Fibroblast of lung (primary cell): Measurements from ENCODE around the gene ZNF771. TPM values are rescaled to one million over a fixed set of nuclear protein-coding genes. Genes with fewer than 3 reads are reported as not detected.

Experiments
- DNase-seq, 2 donors: peaks; one replicate each; pipeline versions ENCODE4 v3.0.0 to v3.0.0-alpha.2; 2010; ENCODE audit warnings: low read depth in 2 of 2
- H2AFZ ChIP-seq: 2 replicates; pipeline ENCODE4 v1.5.1; 2012; ENCODE audit warnings: low read length, control low read depth, inconsistent platforms
- H3K27ac ChIP-seq: 2 replicates; pipeline ENCODE4 v1.5.1; 2011; ENCODE audit warnings: low read length, control low read depth; ENCODE audit not compliant: insufficient read depth
- H3K27me3 ChIP-seq: 2 replicates; pipeline ENCODE4 v1.5.1; 2011; ENCODE audit warnings: mild to moderate bottlenecking, low read length; ENCODE audit not compliant: control insufficient read depth, insufficient read depth
- H3K36me3 ChIP-seq: 2 replicates; pipeline ENCODE4 v1.5.1; 2011; ENCODE audit warnings: low read length; ENCODE audit not compliant: control insufficient read depth, insufficient read depth
- H3K4me1 ChIP-seq: 2 replicates; pipeline ENCODE4 v1.5.1; 2011; ENCODE audit warnings: low read length; ENCODE audit not compliant: control insufficient read depth, insufficient read depth; ENCODE audit errors: extremely low read depth
- H3K4me2 ChIP-seq: 2 replicates; pipeline ENCODE4 v1.5.1; 2011; ENCODE audit warnings: low read length, control low read depth; ENCODE audit not compliant: insufficient read depth; ENCODE audit errors: extremely low read depth
- H3K4me3 ChIP-seq, 4 experiments: fragments of 200-600 bp in 1 of 4; sonication (generic) in 1 of 4; replicated peaks in 1 of 4; 2 replicates each; pipeline ENCODE4 v1.5.1; 2011 to 2016; ENCODE audit warnings: low read length in 4 of 4, low read depth in 3 of 4, mild to moderate bottlenecking in 3 of 4, control low read depth in 2 of 4, inconsistent platforms in 1 of 4, mixed read lengths in 1 of 4; ENCODE audit not compliant: insufficient read depth in 1 of 4; ENCODE audit errors: control extremely low read depth in 1 of 4
- H3K79me2 ChIP-seq: 2 replicates; pipeline ENCODE4 v1.5.1; 2012; ENCODE audit warnings: mild to moderate bottlenecking, low read length, inconsistent platforms; ENCODE audit not compliant: control insufficient read depth, insufficient read depth
- H3K9ac ChIP-seq: 2 replicates; pipeline ENCODE4 v1.5.1; 2011; ENCODE audit warnings: mild to moderate bottlenecking, low read length, control low read depth; ENCODE audit not compliant: insufficient read depth
- H3K9me3 ChIP-seq: 2 replicates; pipeline ENCODE4 v1.5.1; 2012; ENCODE audit warnings: low read depth, low read length; ENCODE audit not compliant: control insufficient read depth, insufficient read depth
- H4K20me1 ChIP-seq: 2 replicates; pipeline ENCODE4 v1.5.1; 2011; ENCODE audit warnings: low read length; ENCODE audit not compliant: control insufficient read depth, insufficient read depth; ENCODE audit errors: extremely low read depth
- EZH2 ChIP-seq: IDR thresholded peaks from 2 replicates; pipeline ENCODE4 v1.5.1; 2012; ENCODE audit warnings: low read length, control low read depth, mild to moderate bottlenecking; ENCODE audit errors: missing control alignments
- polyA plus RNA-seq, 2 donors: library from polyadenylated mRNA; depleted of rRNA in 1 of 2; stranded (reverse) in 1 of 2; unstranded in 1 of 2; fragments of >200 nt; gene quantifications; 2 replicates each; pipeline ENCODE4 v1.2.1, GENCODE V29; 2011 to 2012; ENCODE audit warnings: missing spikeins in 1 of 2
- total RNA-seq: library from RNA; depleted of rRNA; stranded (reverse); fragments of >200 nt; gene quantifications from 2 replicates; pipeline ENCODE4 v1.2.1, GENCODE V29; 2014
- TF ChIP-seq, protein P1 (sequence below), 2 donors: IDR thresholded peaks in 1 of 2; conservative IDR thresholded peaks in 1 of 2; 1 replicate in 1 of 2; 2 replicates in 1 of 2; pipeline ENCODE4 v1.5.1; 2011 to 2012; ENCODE audit warnings: low read length in 2 of 2, control low read depth in 1 of 2, inconsistent platforms in 1 of 2, low read depth in 1 of 2, mild to moderate bottlenecking in 1 of 2

The ZNF771 gene
- total and polyA plus RNA-seq, 2 donors (not counting 1 experiment from before 2014, with no cell fraction given): 3.1 to 8.4 TPM

DNA sequence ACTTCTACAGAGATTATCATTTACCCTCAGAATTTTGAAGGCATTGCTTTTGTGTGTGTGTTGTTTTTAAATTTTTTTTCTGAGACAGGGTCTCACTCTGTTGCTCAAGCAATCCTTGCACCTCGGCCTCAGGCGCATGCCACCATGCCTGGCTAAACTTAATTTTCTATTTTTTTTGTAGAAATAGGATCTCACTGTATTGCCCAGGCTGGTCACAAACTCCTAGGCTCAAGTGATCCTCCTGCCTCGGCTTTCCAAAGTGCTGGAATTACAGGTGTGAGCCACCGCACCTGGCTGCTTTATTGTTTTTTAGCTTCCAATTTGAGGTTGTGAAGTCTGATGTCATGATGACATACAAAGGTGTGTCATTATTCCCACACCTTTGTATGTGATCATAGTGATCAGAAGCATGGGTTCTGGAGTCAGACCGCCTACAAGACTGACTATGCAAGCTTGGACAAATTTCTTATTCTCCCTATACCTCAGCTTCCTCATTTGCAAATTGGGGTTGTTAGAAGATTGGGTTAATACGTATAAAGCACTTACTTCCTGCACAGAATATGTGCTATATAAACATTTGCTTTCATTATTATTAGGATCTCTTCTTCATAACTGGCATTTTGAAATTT is 32.4 kb downstream of the ZNF771 start:
- Histone ChIP-seq H3K4me3 (no peak overlapping the region), H3K36me3 (peaks cover 3% of the 10 kb centered on the region), H3K4me2 (no peak overlapping the region), H3K27ac (no peak overlapping the region), H4K20me1 (no peaks in the 10 kb centered on the region), H3K4me1 (peaks cover 2% of the 10 kb centered on the region), H3K9ac (no peak overlapping the region), H2AFZ (no peak overlapping the region), H3K27me3 (peaks cover 4% of the 10 kb centered on the region), H3K79me2 (peaks cover 8% of the 10 kb centered on the region), H3K9me3 (no peaks in the 10 kb centered on the region)
- DNase-seq: no peak
- no peak for TF ChIP-seq EZH2
- TF ChIP-seq, protein P1, sequence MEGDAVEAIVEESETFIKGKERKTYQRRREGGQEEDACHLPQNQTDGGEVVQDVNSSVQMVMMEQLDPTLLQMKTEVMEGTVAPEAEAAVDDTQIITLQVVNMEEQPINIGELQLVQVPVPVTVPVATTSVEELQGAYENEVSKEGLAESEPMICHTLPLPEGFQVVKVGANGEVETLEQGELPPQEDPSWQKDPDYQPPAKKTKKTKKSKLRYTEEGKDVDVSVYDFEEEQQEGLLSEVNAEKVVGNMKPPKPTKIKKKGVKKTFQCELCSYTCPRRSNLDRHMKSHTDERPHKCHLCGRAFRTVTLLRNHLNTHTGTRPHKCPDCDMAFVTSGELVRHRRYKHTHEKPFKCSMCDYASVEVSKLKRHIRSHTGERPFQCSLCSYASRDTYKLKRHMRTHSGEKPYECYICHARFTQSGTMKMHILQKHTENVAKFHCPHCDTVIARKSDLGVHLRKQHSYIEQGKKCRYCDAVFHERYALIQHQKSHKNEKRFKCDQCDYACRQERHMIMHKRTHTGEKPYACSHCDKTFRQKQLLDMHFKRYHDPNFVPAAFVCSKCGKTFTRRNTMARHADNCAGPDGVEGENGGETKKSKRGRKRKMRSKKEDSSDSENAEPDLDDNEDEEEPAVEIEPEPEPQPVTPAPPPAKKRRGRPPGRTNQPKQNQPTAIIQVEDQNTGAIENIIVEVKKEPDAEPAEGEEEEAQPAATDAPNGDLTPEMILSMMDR (conservative IDR thresholded peaks at IDR 0.05 in 1 of 2, IDR thresholded peaks at IDR 0.05 in 1 of 2; ENCODE audit: low read depth in 1 of 2, low read length in 2 of 2): no peak

DNA sequence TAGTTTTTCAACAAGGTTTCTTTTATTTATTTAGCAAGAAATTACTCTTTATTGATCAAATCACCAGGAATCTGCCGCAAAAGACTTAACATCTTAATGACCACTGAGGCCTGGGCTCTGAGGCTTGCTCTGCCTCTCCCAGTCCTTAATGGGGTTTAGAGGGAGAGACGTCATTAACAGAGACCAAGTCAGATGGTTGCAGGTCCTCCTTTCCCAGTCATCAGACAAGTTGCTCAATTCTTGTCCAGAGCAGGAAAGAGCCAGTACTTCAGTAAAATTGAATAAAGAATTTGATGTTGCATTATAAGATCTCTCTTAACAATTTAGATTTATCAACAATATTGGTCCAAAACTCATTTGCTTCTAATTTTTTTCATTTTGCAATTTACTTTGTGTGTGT is 36.2 kb downstream of the ZNF771 start:
- no peak overlapping the region for H3K4me3 ChIP-seq
- H3K36me3 ChIP-seq: peaks cover 5% of the 10 kb centered on the region
- H3K27ac ChIP-seq: no peak overlapping the region
- H3K79me2 ChIP-seq: peaks cover 11% of the 10 kb centered on the region
- no peak for DNase-seq
- peaks cover 7% of the 10 kb centered on the region for H3K4me1 ChIP-seq
- TF ChIP-seq, protein P1 (conservative IDR thresholded peaks at IDR 0.05 in 1 of 2, IDR thresholded peaks at IDR 0.05 in 1 of 2; ENCODE audit: low read depth in 1 of 2, low read length in 2 of 2): no peak
- H4K20me1 ChIP-seq: no peaks in the 10 kb centered on the region
- H3K9me3 ChIP-seq: no peaks in the 10 kb centered on the region
- no peak overlapping the region for H3K9ac ChIP-seq
- no peaks in the 10 kb centered on the region for H3K27me3 ChIP-seq
- H2AFZ ChIP-seq: no peak overlapping the region
- no peak overlapping the region for H3K4me2 ChIP-seq

DNA sequence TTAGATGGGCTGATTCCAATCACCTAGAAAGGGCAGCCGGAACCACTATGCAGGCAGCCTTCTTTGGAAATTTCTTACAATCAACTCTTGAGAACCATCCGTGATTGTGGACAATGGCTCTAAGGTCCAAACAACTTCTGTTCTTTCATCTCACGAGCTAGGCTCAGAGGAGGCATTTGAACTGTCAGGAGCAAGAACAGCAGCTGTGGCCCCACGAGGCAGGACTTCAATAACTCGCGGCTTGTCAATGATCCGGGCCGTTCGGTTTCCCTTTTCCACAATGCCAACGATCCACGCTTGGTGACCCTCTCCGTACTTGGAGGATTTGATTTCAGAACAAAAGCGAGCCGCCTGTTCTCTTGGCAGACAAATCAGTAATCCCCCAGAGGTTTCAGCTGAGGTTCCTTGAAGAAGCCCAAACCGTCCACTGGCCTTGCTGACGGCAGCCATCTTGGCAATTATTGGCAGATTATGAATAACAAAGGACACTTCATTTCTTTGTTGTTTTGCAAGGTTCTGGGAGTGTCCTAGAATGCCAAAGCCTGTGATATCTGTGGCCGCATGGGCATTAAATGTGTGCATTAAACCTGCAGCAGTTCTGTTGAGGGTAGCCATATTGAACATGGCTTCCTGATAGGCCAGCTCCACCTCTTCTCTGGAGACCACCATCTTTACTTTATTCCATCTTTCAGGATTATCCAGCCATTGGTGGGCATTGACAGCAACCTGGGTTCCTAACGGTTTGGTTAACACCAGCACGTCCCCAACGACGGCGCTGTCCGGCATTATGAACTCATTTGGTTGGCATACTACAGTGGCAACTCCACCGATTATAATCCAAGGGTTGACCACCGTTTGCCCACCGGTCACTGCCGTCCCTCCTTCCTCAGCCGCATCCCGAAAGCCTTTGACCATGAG is 37.1 kb downstream of the ZNF771 start:
- Histone ChIP-seq H3K4me3 (peak overlapping the region; percentile 79 to 99 (median 80)), H3K27ac (peak overlapping the region; percentile 91), H3K36me3 (peaks cover 5% of the 10 kb centered on the region), H2AFZ (peak overlapping the region; percentile 88), H3K79me2 (peaks cover 11% of the 10 kb centered on the region), H4K20me1 (no peaks in the 10 kb centered on the region), H3K27me3 (no peaks in the 10 kb centered on the region), H3K9me3 (no peaks in the 10 kb centered on the region), H3K4me1 (peaks cover 7% of the 10 kb centered on the region), H3K9ac (peak overlapping the region; percentile 93), H3K4me2 (peak overlapping the region; percentile 99)
- no peak for DNase-seq
- TF ChIP-seq, protein P1 (conservative IDR thresholded peaks at IDR 0.05 in 1 of 2, IDR thresholded peaks at IDR 0.05 in 1 of 2; ENCODE audit: low read depth in 1 of 2, low read length in 2 of 2): no peak
- no peak for TF ChIP-seq EZH2
